Measurements from ENCODE around the gene FLOT1.

Gene FLOT1

GRCh38 chr6:30749554-30750378, 7.3 kb upstream of the FLOT1 start:
- Histone ChIP-seq H3K27ac (ENCODE audit: low read depth, low read length) (no peak overlapping the region), H2AFZ (ENCODE audit: low read depth, low read length, severe bottlenecking) (no peak overlapping the region), H3K36me3 (ENCODE audit: low read length) (no peaks in the 10 kb centered on the region), H3K27me3 (ENCODE audit: low read length) (no peaks in the 10 kb centered on the region), H4K20me1 (ENCODE audit: low read depth, low read length) (no peaks in the 10 kb centered on the region), H3K4me3 (ENCODE audit: insufficient read depth, low read length, poor library complexity, severe bottlenecking) (no peak overlapping the region), H3F3A (ENCODE audit: insufficient read depth) (no peaks in the 10 kb centered on the region), H3K9me3 (ENCODE audit: insufficient read depth, low read length) (no peaks in the 10 kb centered on the region), H3K9me2 (replicated peaks; ENCODE audit: insufficient read depth, low read length) (no peaks in the 10 kb centered on the region), H3K9ac (ENCODE audit: low read length) (no peak overlapping the region), H3K4me2 (ENCODE audit: low read depth, low read length, poor library complexity, severe bottlenecking) (no peak overlapping the region), H3K79me2 (ENCODE audit: insufficient read depth, low read length) (no peaks in the 10 kb centered on the region)
- no peak for TF ChIP-seq CTCF (IDR thresholded peaks at IDR 0.05; ENCODE audit: insufficient read depth, low read length, poor library complexity, severe bottlenecking)
- no peak for TF ChIP-seq EZH2phosphoT487 (conservative IDR thresholded peaks at IDR 0.05; ENCODE audit: low read length)

GRCh38 chr6:30748851-30749540, 6.5 kb upstream of the FLOT1 start:
- Histone ChIP-seq H3K9me2 (replicated peaks; ENCODE audit: insufficient read depth, low read length) (no peaks in the 10 kb centered on the region), H3K27ac (ENCODE audit: low read depth, low read length) (no peak overlapping the region), H3K4me3 (ENCODE audit: insufficient read depth, low read length, poor library complexity, severe bottlenecking) (no peak overlapping the region), H4K20me1 (ENCODE audit: low read depth, low read length) (no peaks in the 10 kb centered on the region), H2AFZ (ENCODE audit: low read depth, low read length, severe bottlenecking) (no peak overlapping the region), H3K27me3 (ENCODE audit: low read length) (no peaks in the 10 kb centered on the region), H3K4me2 (ENCODE audit: low read depth, low read length, poor library complexity, severe bottlenecking) (no peak overlapping the region), H3K36me3 (ENCODE audit: low read length) (no peaks in the 10 kb centered on the region), H3F3A (ENCODE audit: insufficient read depth) (no peaks in the 10 kb centered on the region), H3K9me3 (ENCODE audit: insufficient read depth, low read length) (no peaks in the 10 kb centered on the region), H3K79me2 (ENCODE audit: insufficient read depth, low read length) (no peaks in the 10 kb centered on the region), H3K9ac (ENCODE audit: low read length) (no peak overlapping the region)
- TF ChIP-seq CTCF (IDR thresholded peaks at IDR 0.05; ENCODE audit: insufficient read depth, low read length, poor library complexity, severe bottlenecking), result no peak
- TF ChIP-seq EZH2phosphoT487 (conservative IDR thresholded peaks at IDR 0.05; ENCODE audit: low read length), result no peak

GRCh38 chr6:30747902-30748769, 5.6 kb upstream of the FLOT1 start:
- no peaks in the 10 kb centered on the region for H3K36me3 ChIP-seq (ENCODE audit: low read length)
- no peaks in the 10 kb centered on the region for H4K20me1 ChIP-seq (ENCODE audit: low read depth, low read length)
- H3K27ac ChIP-seq (ENCODE audit: low read depth, low read length), result no peak overlapping the region
- H3K9ac ChIP-seq (ENCODE audit: low read length), result no peak overlapping the region
- no peak overlapping the region for H2AFZ ChIP-seq (ENCODE audit: low read depth, low read length, severe bottlenecking)
- H3K79me2 ChIP-seq (ENCODE audit: insufficient read depth, low read length), result no peaks in the 10 kb centered on the region
- H3K4me3 ChIP-seq (ENCODE audit: insufficient read depth, low read length, poor library complexity, severe bottlenecking), result no peak overlapping the region
- no peak overlapping the region for H3K4me2 ChIP-seq (ENCODE audit: low read depth, low read length, poor library complexity, severe bottlenecking)
- H3F3A ChIP-seq (ENCODE audit: insufficient read depth), result peaks cover 6% of the 10 kb centered on the region
- H3K9me2 ChIP-seq (replicated peaks; ENCODE audit: insufficient read depth, low read length), result no peaks in the 10 kb centered on the region
- H3K27me3 ChIP-seq (ENCODE audit: low read length), result no peaks in the 10 kb centered on the region
- TF ChIP-seq EZH2phosphoT487 (conservative IDR thresholded peaks at IDR 0.05; ENCODE audit: low read length) (no peak), CTCF (IDR thresholded peaks at IDR 0.05; ENCODE audit: insufficient read depth, low read length, poor library complexity, severe bottlenecking) (no peak)
- H3K9me3 ChIP-seq (ENCODE audit: insufficient read depth, low read length), result no peaks in the 10 kb centered on the region

Measured in SU-DHL-6 (cell line).